Stimulated activated CD4-positive, alpha-beta T cell treated with anti-CD3 and anti-CD28 coated beads, Interleukin-1b, Interleukin-23, amount 100 ng/mL, for 24 hours (primary cell): ENCODE measurements around the gene DBX2.
"Not testable (repeated sequence)": the region's sequence is repeated elsewhere in the genome, so short reads cannot be mapped to it uniquely, and the experiment has no call there.

Experiments used
- DNase-seq, 4 experiments: peaks; one replicate each; pipeline ENCODE4 v3.0.0-alpha.2; 2020; ENCODE audit warnings: low read depth in 4 of 4, low spot score in 1 of 4

Gene DBX2

GRCh38 chr12:45050751-45051571 is at the start of gene DBX2:
TSS of gene DBX2 (minus strand) at chr12:45051099. CDS start at chr12:45050927, 172 bp downstream.
- DNase-seq = no peak

DNA sequence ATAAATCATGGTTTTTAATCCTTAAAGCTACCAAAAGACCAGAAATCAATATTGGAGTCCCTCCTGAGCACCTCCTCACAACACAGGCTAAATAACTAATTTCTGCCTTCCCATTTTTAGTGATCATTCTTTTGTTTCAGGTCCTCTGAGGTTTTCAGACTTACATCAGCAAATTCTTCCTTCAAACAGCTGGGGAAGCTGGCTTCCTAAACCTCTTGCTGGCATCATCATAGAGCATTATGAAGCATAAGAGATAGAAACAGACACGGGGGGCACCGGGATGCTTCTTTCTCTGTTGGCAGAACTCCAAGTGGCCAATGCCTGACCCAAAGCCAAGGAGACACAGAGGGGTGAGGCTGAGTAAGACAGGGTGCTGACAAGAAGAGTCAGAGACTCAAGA is 47.9 kb upstream of the DBX2 start:
- no peak for DNase-seq

GRCh38 chr12:45095417-45095816 is 44.5 kb upstream of the DBX2 start:
- DNase-seq = not testable (repeated sequence)

- no peak for DNase-seq
Observed at GRCh38 chr12:45093051-45093450, 42.2 kb upstream of the DBX2 start.

- DNase-seq = no peak
Observed at GRCh38 chr12:45089411-45090075, 38.6 kb upstream of the DBX2 start.

DNA sequence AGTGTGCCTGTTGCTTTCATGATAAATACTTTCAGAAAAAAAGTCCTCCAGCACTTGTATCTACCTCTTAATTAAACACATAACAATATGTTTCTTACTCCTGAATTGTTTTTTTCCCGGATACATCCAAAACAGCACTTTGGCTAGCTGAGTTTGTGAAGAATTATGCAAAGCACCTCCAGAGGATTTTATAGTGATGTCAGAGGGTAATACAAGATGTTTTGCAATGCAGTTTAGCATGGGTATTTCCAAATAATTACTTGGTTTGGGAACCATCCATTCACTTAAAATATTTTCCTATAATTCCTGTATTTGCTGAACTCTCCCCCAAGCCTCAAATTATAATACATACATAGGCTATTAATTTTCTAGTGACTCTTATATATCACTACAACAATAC is 37.7 kb upstream of the DBX2 start:
- DNase-seq = no peak

GRCh38 chr12:45084248-45084647 is 33.3 kb upstream of the DBX2 start:
- not testable (repeated sequence) for DNase-seq

DNA sequence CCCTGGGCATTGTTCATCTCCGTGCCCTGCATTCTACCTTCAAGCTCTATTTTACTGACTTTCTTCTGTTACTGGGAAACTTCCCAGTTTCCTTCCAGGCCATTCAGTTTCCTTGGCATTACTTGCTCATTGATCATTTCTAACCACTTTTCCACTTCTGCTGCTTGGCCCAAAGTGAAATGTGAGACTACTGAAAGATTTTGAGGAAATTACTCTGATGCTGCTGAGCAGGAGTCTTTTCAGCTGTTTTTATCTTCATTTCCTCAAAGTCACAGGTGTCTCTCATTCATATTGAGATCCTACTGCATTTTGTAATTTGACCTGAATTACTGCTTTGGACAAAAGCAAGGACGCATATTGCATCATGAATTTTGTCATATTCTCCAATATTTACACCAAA is 26.4 kb upstream of the DBX2 start:
- no peak for DNase-seq

DNA sequence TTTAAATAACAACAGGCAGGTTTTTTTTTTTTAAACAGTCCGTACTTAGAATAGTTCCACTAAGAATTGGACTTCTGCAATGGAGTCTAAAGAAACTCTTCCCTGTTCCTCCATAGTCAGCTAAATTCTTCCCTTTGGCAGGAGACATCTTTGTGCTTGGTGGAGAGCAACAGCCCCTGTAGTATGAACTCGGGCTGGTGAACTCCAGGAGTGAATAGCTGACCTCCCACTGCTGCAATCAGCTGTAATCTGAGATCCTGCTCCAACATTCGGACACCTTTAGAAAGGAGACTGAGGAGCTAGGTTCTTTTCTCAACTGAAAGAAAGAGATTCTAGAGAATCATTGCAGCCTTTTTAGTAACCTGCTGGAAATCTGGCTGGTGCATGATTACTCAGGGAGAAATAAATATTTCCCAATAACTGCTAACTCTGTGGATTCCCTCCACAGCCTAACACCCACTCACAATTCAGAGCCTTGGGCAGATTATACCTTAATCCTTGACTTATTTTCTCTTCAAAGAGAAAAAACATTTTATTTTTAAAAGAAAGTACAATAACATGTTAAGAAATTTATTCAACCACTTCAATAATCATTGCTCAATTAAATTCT is 25.6 kb upstream of the DBX2 start:
- DNase-seq = no peak

- DNase-seq = no peak
Observed at GRCh38 chr12:45075587-45076282, 24.8 kb upstream of the DBX2 start.

- no peak for DNase-seq
Observed at GRCh38 chr12:45065125-45065626, 14.3 kb upstream of the DBX2 start.

GRCh38 chr12:45060976-45061375 is 10.1 kb upstream of the DBX2 start:
- no peak for DNase-seq

DNA sequence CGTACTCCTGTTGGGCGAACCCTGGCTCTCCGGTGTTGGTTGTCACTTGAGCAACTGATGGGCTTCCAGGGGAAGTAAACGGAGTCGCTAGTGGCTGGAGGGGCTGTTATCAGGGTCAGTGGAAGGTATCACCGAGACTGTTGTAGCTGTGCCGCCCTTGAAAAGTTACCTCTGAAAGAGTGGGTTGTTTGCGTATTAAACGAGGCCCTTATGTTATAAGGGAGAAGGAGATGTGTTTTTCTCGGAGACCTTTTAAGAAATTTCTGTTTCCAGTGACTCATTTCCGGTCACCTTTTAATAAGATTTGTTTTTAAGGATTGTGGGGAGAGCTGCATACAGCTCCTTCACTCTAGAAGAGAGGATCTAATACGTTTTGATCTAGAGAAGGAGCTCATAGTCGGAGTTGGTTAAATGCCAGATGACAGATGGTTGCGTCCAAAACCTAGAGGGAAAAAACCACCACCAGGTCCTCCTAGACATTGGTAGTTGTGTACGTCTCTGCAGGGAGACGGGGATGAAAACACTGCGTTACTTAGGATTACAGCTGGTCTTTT is 750 bp upstream of the DBX2 start:
- no peak for DNase-seq

- DNase-seq = no peak
Observed at GRCh38 chr12:45049912-45050750, 768 bp downstream of the DBX2 start.

GRCh38 chr12:45042599-45042998 is 8.3 kb downstream of the DBX2 start:
- DNase-seq = no peak

GRCh38 chr12:45040977-45041376 is 9.9 kb downstream of the DBX2 start:
- no peak for DNase-seq

DNA sequence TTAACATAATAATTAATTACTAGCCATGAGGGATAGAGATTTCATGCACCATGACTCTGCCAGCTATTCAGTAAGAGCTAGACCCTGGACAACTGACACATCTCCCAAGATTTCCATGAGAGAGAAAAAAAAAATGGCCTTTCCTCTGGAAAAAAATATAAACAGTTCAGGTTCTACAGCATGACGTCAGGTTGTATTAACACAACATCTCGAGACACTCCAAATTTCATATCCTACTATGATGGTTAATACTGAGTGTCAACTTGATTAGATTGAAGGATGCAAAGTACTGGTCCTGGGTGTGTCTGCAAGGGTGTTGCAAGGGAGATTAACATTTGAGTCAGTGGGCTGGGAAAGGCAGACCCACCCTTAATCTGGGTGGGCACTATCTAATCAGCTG is 11.1 kb downstream of the DBX2 start:
- no peak for DNase-seq

- no peak for DNase-seq
Observed at GRCh38 chr12:45034861-45035265, 16.0 kb downstream of the DBX2 start.

DNA sequence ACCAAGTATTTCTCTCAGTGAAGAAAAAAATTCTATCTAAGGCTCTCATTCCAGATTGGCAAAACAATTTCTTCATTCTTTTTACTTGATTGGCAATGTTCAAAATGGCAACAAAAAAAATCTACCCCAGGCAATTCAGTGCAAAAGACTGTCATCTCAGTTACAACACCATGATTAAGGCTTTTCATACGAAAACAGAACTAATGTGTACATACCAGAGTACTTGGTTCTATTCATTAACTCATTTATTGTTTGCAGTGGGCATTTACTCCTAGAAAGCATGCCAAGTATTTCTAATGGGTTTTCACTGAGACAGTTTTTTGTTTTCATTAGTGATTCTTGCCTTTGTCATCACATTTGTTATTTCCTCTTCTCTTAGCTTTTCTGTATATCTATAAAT is 33.0 kb downstream of the DBX2 start:
- no peak for DNase-seq

- no peak for DNase-seq
Observed at GRCh38 chr12:45014396-45014795, 36.5 kb downstream of the DBX2 start.
